Esophagus muscularis mucosa (tissue), 4 donors: ENCODE data around the gene C17orf107.

ENCODE experiments used
- CTCF ChIP-seq, 3 experiments: fragments of 200-600 bp in 2 of 3; fragments of 450-650 bp in 1 of 3; sonication (generic) in 2 of 3; IDR thresholded peaks; one replicate each; pipeline ENCODE4 v1.5.1; 2017 to 2019; ENCODE audit warnings: antibody characterized with exemption in 3 of 3, mild to moderate bottlenecking in 2 of 3, moderate library complexity in 1 of 3
- EP300 ChIP-seq: sonication (generic); formaldehyde crosslinking; IDR thresholded peaks from one replicate; pipeline ENCODE4 v1.6.1; 2017; ENCODE audit warnings: antibody characterized with exemption
- POLR2A ChIP-seq: fragments of 450-650 bp; IDR thresholded peaks from one replicate; pipeline ENCODE4 v1.6.1; 2017; ENCODE audit warnings: antibody characterized with exemption, moderate library complexity, mild to moderate bottlenecking, low read depth
- POLR2AphosphoS5 ChIP-seq, 2 donors: sonication (generic); formaldehyde crosslinking; IDR thresholded peaks; one replicate each; pipeline ENCODE4 v1.6.1; 2017; ENCODE audit warnings: antibody characterized with exemption in 2 of 2

GRCh38 chr17:4895657-4896331, 3.5 kb upstream of the C17orf107 start:
- no peak for TF ChIP-seq POLR2A
- no peak for TF ChIP-seq CTCF (IDR thresholded peaks at IDR 0.05)
- no peak for TF ChIP-seq EP300
- TF ChIP-seq POLR2AphosphoS5 (IDR thresholded peaks at IDR 0.05), result no peak
